ENCODE results near the gene NUP50.
"Not testable (repeated sequence)": the region's sequence is repeated elsewhere in the genome, so short reads cannot be mapped to it uniquely, and the experiment has no call there.

The NUP50 gene

DNA sequence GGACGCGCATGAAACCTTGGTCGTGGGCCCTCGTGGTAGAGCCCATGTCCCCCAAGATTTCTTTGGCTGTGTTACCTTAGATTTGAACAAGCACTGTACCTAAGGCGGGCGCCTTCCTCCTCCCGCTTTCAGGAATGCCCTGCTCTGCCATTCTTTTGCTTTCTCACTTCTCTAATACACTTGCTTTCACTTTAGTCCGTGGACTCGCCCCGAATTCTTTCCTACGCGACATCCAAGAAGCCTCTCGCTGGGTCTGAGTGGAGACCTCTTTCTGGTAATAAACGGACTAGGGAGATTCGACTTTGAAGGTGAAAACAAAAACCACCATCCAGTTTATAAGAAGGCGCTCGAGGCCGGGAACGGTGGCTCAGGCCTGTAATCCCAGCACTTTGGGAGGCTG, 1.2 kb upstream of the NUP50 start:
- no peak for DNase-seq (ENCODE audit: low read depth)

- DNase-seq (ENCODE audit: low read depth): no peak
Observed at GRCh38 chr22:45163099-45163450, 650 bp upstream of the NUP50 start.

DNA sequence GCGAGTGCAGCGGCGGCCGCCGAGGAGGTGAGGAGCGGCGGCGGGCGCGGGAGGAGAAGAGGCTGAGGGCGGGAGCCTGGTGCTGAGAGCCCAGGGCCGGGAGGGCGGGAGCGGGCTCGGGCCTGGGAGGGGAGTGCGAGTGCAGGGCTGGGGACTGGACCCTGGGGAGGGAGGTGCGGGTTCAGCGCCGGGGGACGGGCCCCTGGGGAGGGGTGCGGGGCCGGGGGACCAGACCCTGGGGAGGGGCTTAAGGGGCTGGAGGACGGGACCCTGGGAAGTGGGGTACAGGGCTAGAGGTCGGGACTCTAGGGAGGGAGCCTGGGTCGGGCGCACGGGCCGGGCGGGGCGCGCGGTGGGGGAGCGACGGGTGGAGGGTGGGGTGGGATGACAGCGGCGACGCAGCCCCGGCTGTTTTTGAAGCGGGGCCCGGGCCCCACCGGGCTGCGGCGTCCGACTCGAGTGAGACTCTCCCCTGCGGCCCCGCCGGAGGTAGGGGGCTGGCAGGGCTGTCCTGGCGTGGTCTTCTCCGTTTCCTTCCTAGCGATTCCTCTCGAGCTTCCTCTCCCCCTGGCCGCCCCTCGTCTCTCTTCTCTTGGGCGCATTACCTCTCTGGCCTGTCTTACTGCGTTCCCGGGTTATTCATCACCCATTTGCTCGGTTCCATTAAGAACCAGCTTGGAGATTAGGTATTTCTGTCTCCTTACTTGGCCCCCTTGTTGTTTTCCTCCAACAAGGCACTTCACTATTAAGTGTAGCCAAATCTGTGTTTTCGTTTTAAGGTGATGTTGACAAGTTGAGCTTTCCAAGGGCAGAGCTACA, 754 bp downstream of the NUP50 start:
- DNase-seq (ENCODE audit: low read depth): no peak

DNA sequence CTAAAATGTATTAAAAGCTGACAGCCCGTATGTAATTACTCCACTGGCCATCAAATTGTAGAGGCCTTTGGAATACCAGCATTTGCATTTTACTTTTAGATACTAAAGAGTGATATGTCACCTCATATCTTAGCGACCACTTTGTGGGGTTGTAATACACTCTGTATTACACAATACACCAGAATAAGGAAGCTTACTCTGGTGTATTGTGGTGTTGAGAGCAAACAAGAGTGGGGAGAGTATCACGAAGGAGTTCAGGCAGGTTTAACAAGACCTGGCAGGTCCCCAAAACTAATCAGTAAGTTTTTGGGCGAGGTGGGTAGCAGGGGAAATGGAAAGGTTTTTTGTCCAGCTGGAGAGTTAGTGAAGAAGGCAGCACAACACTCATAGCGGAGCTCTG, 3.2 kb downstream of the NUP50 start:
- DNase-seq (ENCODE audit: low read depth): no peak

DNA sequence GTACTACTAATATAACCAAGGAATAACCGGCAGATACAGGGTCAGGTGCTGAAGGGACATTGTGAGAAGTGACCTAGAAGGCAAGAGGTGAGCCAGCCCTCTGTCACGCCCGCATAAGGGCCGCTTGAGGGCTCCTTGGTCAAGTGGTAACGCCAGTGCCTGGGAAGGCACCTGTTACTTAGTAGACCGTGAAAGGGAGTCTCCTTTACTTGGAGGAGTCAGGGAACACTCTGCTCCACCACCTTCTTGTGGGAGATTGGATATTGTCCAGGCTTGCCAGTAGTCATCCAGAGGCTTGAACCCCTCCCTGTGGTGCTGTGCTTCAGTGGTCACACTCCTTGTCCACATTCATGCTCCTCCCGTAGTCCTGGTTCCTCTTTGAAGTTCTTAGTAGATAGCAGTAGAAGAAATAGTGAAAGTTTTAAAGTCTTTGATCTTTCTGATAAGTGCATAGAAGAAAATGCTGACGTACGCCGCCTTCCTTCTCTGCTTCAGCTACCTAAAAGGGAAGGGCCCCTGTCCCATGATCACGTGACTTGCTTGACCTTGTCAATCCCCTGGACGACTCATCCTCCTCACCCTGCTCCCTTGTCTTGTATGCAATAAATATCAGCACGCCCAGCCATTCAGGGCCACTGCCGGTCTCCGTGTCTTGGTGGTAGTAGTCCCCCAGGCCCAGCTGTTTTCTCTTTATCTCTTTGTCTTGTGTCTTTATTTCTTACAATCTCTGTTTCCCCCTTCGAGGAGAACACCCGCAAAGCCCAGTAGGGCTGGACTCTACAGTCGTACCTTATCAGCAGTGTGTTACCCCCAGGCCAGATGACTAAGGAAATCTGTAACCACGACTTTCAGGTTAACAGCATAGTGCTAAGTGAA, 6.1 kb downstream of the NUP50 start:
- no peak for DNase-seq (ENCODE audit: low read depth)

DNA sequence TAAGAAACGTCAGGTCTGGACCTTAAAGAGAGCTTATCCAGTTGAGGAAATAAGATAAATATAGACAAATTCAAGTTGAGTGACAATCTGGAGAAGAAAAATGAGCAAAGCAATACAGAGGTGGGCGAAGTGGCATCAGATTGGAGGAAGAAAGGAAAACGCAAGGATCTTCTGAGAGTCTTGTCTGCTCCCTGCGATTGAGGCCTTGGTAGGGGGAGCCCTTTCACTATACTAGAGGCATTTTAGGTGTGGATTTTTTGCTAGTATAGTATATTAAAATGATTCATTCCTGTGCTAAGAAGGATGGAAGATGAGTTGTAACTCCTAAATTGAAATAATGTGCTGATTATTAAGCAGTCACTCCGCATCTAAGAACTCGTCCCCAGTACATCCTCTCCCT, 8.1 kb downstream of the NUP50 start:
- DNase-seq (ENCODE audit: low read depth): no peak

- DNase-seq (ENCODE audit: low read depth): no peak
Observed at GRCh38 chr22:45172881-45173585, 9.3 kb downstream of the NUP50 start.

- no peak for DNase-seq (ENCODE audit: low read depth)
Observed at GRCh38 chr22:45179276-45180049, 15.7 kb downstream of the NUP50 start.

DNA sequence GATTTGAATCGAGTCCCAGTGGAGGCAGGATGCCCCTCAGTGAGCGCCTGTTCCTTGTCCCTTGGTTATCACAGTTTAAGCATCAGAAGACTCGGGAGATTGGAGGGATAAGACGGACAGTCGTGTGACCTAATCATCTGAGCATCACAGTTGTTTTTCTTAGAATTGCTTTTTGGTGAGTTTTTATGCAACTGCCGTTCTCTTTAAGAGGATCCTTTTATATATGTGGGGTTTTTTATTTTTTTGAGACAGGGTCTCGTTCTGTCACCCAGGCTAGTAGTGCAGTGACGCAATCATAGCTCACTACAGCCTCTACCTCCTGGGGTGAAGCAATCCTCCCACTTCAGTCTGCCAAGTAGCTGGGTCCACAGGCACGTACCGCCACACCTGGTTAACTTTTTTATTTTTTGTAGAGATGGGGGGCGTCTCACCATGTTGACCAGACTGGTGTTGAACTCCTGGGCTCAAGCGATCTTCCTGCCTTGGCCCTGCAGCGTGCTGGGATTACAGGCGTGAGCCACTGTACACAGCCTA, 16.5 kb downstream of the NUP50 start:
- DNase-seq (ENCODE audit: low read depth): no peak

DNA sequence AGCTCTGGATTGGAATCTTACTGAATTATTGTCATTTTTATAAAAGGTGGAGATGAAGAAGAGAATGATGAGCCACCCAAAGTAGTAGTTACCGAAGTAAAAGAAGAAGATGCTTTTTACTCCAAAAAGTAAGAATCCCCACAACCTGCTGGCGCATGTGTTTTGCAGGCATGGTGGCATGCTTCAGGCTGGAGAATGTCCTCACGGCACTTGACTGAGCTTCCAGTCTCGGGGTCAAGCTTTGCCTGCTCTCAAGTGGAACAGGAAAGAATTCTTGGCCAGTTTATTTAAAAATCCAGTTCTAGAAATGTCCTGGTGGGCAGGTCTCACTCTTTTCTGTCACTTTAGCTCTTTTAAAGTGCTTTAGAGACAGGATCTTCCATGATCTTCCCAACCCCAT, 17.5 kb downstream of the NUP50 start:
- no peak for DNase-seq (ENCODE audit: low read depth)

DNA sequence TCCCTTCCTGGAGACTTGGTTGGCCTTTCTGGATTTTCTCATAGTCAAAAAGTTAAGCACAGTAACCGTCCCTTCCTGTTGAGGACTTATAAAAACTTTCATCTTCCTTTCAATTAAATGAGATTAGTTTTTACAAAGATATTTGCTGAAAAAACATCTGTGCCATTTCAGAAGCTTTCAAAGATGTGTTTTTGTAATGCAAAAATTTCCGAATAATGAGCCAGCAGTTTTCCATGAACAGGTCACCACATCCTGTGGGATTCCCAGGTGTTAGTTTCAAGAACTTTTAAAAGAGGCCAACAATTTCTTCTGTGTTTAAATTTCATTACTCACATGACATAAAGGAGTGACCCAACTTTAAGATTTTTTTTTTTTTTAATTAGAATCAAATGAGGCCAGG, 18.0 kb downstream of the NUP50 start:
- DNase-seq (ENCODE audit: low read depth): no peak

- DNase-seq (ENCODE audit: low read depth): no peak
Observed at GRCh38 chr22:45183974-45184373, 20.2 kb downstream of the NUP50 start.

DNA sequence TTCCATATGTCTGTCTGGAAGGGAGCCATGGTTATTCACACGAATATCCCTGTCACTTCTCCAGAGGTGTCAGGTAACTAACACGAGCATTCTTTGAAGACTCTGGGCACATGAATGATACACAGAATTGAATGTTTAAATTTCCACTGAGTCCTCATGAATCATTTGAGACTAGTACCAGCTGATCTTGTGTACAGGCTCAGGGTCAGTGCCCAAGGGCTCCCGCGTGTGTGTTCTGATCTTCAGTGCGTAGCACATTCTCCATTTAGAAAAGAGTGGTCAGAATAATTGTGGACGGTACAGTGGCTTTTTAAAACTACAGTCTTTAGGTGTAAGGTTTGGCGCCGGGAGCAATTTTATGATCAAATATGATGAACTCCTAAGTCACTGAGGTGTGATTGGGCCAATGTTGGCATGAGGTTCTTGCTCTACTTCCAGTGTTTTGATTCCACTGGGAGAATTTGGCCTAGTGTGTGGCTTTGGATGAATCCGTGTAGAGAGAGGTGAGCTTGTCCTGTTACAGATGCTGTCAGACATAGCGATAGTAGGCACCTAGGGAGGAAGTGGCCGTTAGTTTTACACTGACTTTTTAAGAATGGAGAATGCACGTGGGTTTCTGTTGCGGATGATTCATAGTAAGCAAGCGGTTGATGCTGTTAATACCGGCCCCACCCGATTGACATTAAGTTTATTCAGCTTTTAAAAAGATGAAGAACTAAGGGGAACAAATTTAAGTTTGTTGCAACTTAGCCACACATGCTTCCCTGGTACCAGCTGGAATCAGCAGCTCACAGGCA, 22.2 kb downstream of the NUP50 start:
- DNase-seq (ENCODE audit: low read depth): no peak

GRCh38 chr22:45187891-45188290, 24.2 kb downstream of the NUP50 start:
- DNase-seq (ENCODE audit: low read depth): no peak

- no peak for DNase-seq (ENCODE audit: low read depth)
Observed at GRCh38 chr22:45188779-45189178, 25.1 kb downstream of the NUP50 start.

- DNase-seq (ENCODE audit: low read depth): no peak
Observed at GRCh38 chr22:45190202-45190872, 26.6 kb downstream of the NUP50 start.

- not testable (repeated sequence) for DNase-seq (ENCODE audit: low read depth)
Observed at GRCh38 chr22:45191746-45192145, 28.0 kb downstream of the NUP50 start.

GRCh38 chr22:45192701-45193187, 29.0 kb downstream of the NUP50 start:
- DNase-seq (ENCODE audit: low read depth): no peak

- DNase-seq (ENCODE audit: low read depth): no peak
Observed at GRCh38 chr22:45194686-45195085, 31.0 kb downstream of the NUP50 start.

DNA sequence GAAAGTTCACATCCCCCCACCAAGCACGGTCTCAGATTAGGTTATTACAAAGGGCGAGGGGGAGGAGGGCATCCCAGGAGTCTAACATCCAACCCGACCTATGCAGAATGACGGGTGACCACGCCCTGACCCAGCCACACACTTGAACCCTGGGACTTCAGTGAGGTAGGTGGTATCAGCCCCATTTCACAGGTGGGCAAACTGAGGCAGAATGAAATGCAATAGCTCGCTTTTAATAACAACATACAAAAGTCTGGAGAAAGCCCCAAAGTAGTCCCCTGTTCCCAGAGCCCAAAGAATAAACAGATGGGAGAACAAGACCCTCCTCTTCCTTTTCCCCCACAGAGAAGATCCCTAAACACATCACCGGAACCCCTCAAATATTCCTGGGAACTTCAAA, 31.9 kb downstream of the NUP50 start:
- no peak for DNase-seq (ENCODE audit: low read depth)
